Neural crest cell (in vitro differentiated cells): ENCODE measurements around the gene FAM210A. TPM values are rescaled to one million over a fixed set of nuclear protein-coding genes. Genes with fewer than 3 reads are reported as not detected.

ENCODE experiments used
- DNase-seq: peaks from one replicate; pipeline ENCODE4 v3.0.0; 2021; ENCODE audit warnings: low read depth, mixed read lengths, low spot score
- H3K27ac Mint-ChIP-seq: one replicate; pipeline ENCODE4 v1.8.0; 2021; ENCODE audit warnings: mild to moderate bottlenecking, mixed read lengths; ENCODE audit not compliant: unreplicated experiment
- H3K27me3 Mint-ChIP-seq: 2 replicates; pipeline ENCODE4 v1.8.0; 2021; ENCODE audit warnings: low read depth, mild to moderate bottlenecking, mixed read lengths
- H3K36me3 Mint-ChIP-seq: 2 replicates; pipeline ENCODE4 v1.8.0; 2021; ENCODE audit warnings: low read depth, mild to moderate bottlenecking, mixed read lengths
- H3K4me1 Mint-ChIP-seq: 2 replicates; pipeline ENCODE4 v1.8.0; 2021; ENCODE audit warnings: mixed read lengths
- H3K4me3 Mint-ChIP-seq: one replicate; pipeline ENCODE4 v1.8.0; 2021; ENCODE audit warnings: mild to moderate bottlenecking, mixed read lengths
- H3K9me3 Mint-ChIP-seq: 2 replicates; pipeline ENCODE4 v1.8.0; 2021; ENCODE audit warnings: mixed read lengths
- total RNA-seq: library from RNA; stranded (reverse); gene quantifications from 2 replicates; pipeline ENCODE4 v1.2.1, GENCODE V29; 2021
- TF ChIP-seq, protein P1 (sequence below): fragments of 200-600 bp; sonication (generic); conservative IDR thresholded peaks from 2 replicates; pipeline ENCODE4 v1.5.0; 2021; ENCODE audit warnings: antibody characterized with exemption, mild to moderate bottlenecking

FAM210A gene
- total RNA-seq, 1 donor from 2014 or later = 15.1 TPM

DNA sequence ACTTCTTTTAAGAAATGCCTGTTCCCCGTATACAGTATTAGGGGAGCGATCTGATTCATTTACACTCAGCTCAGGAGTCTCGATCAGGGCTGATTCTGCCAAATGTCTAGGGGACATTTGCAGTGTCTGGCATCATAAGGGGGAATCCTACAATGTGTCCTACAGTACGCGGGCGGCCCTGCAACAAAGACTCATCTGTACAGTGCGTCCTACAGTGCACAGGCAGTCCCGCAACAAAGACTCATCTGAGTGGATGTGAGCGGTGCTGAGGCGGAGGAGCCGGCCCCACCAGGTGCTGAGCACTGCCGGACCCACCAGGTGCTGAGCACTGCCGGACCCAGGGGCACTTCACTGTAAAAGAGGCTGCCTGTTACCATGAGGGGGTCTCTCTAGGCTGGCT lies 102.5 kb downstream of the FAM210A start:
- peaks cover 3% of the 10 kb centered on the region for H3K4me1 Mint-ChIP-seq
- no peaks in the 10 kb centered on the region for H3K9me3 Mint-ChIP-seq
- TF ChIP-seq, protein P1, sequence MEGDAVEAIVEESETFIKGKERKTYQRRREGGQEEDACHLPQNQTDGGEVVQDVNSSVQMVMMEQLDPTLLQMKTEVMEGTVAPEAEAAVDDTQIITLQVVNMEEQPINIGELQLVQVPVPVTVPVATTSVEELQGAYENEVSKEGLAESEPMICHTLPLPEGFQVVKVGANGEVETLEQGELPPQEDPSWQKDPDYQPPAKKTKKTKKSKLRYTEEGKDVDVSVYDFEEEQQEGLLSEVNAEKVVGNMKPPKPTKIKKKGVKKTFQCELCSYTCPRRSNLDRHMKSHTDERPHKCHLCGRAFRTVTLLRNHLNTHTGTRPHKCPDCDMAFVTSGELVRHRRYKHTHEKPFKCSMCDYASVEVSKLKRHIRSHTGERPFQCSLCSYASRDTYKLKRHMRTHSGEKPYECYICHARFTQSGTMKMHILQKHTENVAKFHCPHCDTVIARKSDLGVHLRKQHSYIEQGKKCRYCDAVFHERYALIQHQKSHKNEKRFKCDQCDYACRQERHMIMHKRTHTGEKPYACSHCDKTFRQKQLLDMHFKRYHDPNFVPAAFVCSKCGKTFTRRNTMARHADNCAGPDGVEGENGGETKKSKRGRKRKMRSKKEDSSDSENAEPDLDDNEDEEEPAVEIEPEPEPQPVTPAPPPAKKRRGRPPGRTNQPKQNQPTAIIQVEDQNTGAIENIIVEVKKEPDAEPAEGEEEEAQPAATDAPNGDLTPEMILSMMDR = no peak
- H3K36me3 Mint-ChIP-seq = no peaks in the 10 kb centered on the region
- no peak overlapping the region for H3K4me3 Mint-ChIP-seq
- DNase-seq = no peak
- no peak overlapping the region for H3K27ac Mint-ChIP-seq
- H3K27me3 Mint-ChIP-seq = no peaks in the 10 kb centered on the region

DNA sequence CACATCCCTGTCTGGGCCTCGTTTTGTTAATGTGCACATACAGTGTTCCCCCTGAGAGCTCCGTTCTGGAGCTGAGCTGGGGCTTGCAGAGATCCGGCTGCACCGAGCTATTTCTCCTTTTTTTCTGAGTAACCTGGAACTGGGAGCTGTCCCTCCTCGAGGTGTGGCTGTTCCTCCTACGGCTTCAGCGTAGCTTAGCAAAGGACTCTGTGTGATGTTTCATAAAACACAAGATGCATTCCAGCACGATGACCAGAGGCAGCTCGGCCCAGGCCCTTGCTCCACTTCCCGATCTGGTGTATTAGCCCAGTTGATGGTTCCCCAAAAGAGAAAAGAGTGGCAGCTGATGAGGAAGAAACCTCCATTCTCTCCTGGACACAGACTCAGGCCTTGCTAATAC lies 103.0 kb downstream of the FAM210A start:
- Mint-ChIP-seq H3K9me3 (no peaks in the 10 kb centered on the region), H3K27me3 (no peaks in the 10 kb centered on the region), H3K36me3 (no peaks in the 10 kb centered on the region), H3K27ac (no peak overlapping the region), H3K4me1 (peaks cover 8% of the 10 kb centered on the region), H3K4me3 (no peak overlapping the region)
- TF ChIP-seq, protein P1 = no peak
- no peak for DNase-seq

DNA sequence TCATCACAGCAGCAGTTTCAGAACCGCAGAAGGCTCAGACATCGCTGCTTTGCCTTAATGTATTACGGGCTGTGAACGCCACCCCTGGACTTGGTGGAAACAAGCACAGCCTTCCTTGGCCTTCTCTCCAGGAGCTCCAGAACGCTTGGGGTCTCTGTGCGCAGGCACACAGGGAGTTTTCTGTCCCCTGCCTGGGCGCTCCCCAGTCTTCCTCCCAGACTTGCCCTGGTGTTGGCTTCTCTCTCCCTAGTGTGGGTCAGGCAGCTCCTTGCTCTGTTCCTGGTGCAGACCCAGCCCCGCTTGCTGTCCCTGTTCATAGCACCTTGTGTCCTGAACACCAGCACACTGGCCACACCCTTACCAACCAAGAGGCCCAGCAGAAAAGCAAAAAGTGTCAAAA lies 103.6 kb downstream of the FAM210A start:
- no peaks in the 10 kb centered on the region for H3K36me3 Mint-ChIP-seq
- DNase-seq = no peak
- H3K9me3 Mint-ChIP-seq = no peaks in the 10 kb centered on the region
- no peak overlapping the region for H3K27ac Mint-ChIP-seq
- no peaks in the 10 kb centered on the region for H3K27me3 Mint-ChIP-seq
- peaks cover 9% of the 10 kb centered on the region for H3K4me1 Mint-ChIP-seq
- TF ChIP-seq, protein P1 = no peak
- H3K4me3 Mint-ChIP-seq = no peak overlapping the region

DNA sequence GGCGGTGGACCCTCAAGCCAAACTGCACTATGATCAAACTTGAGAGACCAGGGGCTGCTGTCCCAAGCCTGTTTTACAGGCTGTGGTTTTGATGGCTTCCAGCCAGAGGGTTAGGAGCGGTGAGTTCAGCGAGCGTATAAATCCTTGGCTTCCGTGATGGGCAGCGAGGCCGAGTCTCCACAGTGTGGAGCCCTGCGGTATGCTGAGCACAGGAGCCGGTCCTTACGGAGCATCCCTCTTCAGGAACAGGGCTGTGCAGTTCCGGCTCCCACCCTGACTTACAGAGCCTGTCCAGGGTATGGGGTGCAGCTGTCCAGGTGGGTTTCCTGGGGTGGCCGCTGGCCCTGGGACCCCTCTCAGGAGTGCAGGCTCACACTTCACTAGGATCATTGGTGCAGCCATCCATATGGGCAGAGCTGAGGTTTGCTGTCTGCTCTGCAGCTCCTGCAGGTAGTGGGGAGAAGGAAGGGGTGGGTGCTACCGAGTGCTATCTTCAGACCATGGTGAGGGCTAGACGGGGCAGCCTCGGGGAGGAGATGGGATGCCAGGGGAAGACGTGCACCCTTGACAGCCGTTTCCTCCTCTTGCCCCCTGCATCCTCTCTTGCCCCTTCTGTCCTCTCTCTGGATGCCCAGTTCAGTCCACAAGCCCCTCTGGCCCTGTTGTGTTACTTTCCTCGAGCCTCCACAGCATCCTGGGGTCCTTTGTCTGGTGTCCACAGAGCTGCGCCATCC lies 104.3 kb downstream of the FAM210A start:
- Mint-ChIP-seq H3K27ac (no peak overlapping the region), H3K9me3 (no peaks in the 10 kb centered on the region), H3K4me3 (no peak overlapping the region), H3K27me3 (no peaks in the 10 kb centered on the region), H3K4me1 (peaks cover 9% of the 10 kb centered on the region), H3K36me3 (no peaks in the 10 kb centered on the region)
- no peak for DNase-seq
- TF ChIP-seq, protein P1 = no peak

DNA sequence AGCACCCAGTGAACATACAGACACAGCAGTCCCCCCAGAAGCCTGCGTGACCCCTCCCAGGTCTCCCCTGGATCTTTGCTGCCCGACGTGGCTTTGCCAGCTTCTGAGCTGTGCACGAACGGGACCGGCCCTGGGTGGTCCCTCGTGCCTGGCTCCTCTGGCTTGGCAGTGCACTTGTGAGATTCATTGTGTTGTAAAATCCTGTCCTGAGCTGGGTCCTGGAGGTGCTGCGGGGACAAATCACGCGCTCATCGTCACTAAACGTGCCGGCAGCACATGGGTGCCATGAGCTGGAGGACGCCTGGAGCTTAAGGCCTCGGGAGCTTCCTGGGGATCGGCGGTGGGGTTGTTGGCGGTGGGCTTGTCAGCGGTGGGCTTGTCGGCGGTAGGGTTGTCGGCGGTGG lies 104.9 kb downstream of the FAM210A start:
- no peaks in the 10 kb centered on the region for H3K36me3 Mint-ChIP-seq
- H3K4me3 Mint-ChIP-seq = no peak overlapping the region
- H3K27me3 Mint-ChIP-seq = no peaks in the 10 kb centered on the region
- H3K9me3 Mint-ChIP-seq = no peaks in the 10 kb centered on the region
- DNase-seq = no peak
- H3K4me1 Mint-ChIP-seq = peaks cover 9% of the 10 kb centered on the region
- TF ChIP-seq, protein P1 = no peak
- H3K27ac Mint-ChIP-seq = no peak overlapping the region
